Measurements from ENCODE around the gene CHIT1. TPM values are rescaled to one million over a fixed set of nuclear protein-coding genes. Genes with fewer than 3 reads are reported as not detected.
"Not testable (repeated sequence)": the region's sequence is repeated elsewhere in the genome, so short reads cannot be mapped to it uniquely, and the experiment has no call there.

Gene CHIT1
- total RNA-seq, 1 donor from 2014 or later, result 0.52 TPM

GRCh38 chr1:203271962-203272632, 42.6 kb upstream of the CHIT1 start:
- intact Hi-C loops (cut with micrococcal nuclease), result no loop called here
- H3K27me3 Mint-ChIP-seq (ENCODE audit: insufficient read depth), result no peaks in the 10 kb centered on the region
- H3K27ac Mint-ChIP-seq, result no peak overlapping the region
- H3K4me3 Mint-ChIP-seq, result no peak overlapping the region
- H3K4me1 Mint-ChIP-seq (ENCODE audit: low read depth), result peaks cover 46% of the 10 kb centered on the region
- no peak for DNase-seq (ENCODE audit: low spot score)
- no peaks in the 10 kb centered on the region for H3K9me3 Mint-ChIP-seq
- H3K36me3 Mint-ChIP-seq (ENCODE audit: low read depth), result no peaks in the 10 kb centered on the region

DNA sequence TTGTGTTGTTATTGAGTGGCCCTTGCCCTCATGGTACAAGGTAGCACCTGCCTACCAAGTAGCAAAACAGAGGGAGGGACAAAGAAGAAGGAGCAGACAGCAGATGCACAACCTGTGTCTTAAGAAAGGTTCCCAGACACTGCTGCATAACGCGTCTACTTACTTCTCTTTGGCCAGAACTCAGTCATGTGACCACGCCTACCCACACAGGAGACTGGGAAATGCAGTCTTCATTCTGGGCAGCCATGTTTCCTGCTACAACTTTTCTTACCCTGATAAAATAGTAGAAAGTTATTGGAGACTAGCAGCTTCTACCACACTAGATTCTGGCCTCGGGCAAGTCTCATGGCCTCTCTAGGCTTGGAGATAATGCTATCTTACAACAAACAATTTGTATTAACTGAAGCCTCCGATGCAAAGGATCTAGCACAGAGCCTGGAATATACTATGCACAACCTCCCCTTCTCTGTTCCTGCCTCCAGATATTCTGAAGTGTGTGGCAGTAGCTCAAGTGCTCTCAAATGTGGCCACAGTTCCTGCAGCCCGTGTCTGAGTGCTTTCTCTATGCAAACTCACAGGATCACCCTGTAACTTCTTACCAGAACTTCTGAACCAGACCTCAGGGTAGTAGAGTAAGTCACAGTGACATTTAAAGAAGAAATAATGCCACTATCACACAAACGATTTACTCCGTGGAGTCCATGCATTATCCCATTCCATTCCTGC, 41.7 kb upstream of the CHIT1 start:
- peak; percentile 70 for DNase-seq (ENCODE audit: low spot score)
- Mint-ChIP-seq H3K27me3 (ENCODE audit: insufficient read depth) (no peaks in the 10 kb centered on the region), H3K27ac (peak overlapping the region; percentile 16), H3K36me3 (ENCODE audit: low read depth) (no peaks in the 10 kb centered on the region), H3K4me1 (ENCODE audit: low read depth) (peaks cover 41% of the 10 kb centered on the region), H3K4me3 (no peak overlapping the region), H3K9me3 (no peaks in the 10 kb centered on the region)
- intact Hi-C loops (cut with micrococcal nuclease), result no loop called here

DNA sequence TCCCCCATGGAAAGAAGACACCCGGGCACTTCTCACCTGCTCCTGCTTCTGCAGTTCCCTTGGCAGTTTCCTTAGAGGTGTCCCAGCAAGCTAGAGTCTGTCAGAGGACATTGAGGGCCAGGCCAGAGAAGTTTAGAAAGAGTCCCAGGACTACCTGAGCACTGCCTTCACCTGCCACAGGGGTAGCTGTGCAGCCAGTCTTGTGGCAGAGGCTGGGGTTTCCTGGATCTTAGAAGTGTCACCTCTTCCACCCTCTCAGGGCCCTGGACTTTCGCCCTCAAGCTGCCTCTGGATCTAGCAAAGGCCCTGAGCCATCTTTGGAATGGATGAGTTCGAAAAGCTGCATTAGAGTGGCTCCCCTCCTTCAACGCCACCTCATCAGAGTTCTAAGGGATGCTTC, 41.0 kb upstream of the CHIT1 start:
- intact Hi-C loops (cut with micrococcal nuclease), result no loop called here
- H3K27ac Mint-ChIP-seq, result no peak overlapping the region
- H3K4me3 Mint-ChIP-seq, result no peak overlapping the region
- DNase-seq (ENCODE audit: low spot score), result no peak
- H3K27me3 Mint-ChIP-seq (ENCODE audit: insufficient read depth), result peaks cover under 1% of the 10 kb centered on the region
- no peaks in the 10 kb centered on the region for H3K9me3 Mint-ChIP-seq
- H3K36me3 Mint-ChIP-seq (ENCODE audit: low read depth), result no peaks in the 10 kb centered on the region
- peaks cover 37% of the 10 kb centered on the region for H3K4me1 Mint-ChIP-seq (ENCODE audit: low read depth)

- Mint-ChIP-seq H3K27me3 (ENCODE audit: insufficient read depth) (peaks cover 2% of the 10 kb centered on the region), H3K4me3 (no peak overlapping the region), H3K36me3 (ENCODE audit: low read depth) (no peaks in the 10 kb centered on the region), H3K27ac (no peak overlapping the region), H3K9me3 (no peaks in the 10 kb centered on the region), H3K4me1 (ENCODE audit: low read depth) (peaks cover 29% of the 10 kb centered on the region)
- intact Hi-C loops (cut with micrococcal nuclease), result loop anchor here (1.0 to 5.0 kb wide), 3 partner anchors 230 to 433 kb away; partner anchors contain the start of gene ATP2B4
- no peak for DNase-seq (ENCODE audit: low spot score)
Observed at GRCh38 chr1:203269654-203270020, 40.2 kb upstream of the CHIT1 start.

- peak; percentile 48 for DNase-seq (ENCODE audit: low spot score)
Observed at GRCh38 chr1:203268901-203269653, 39.6 kb upstream of the CHIT1 start.

GRCh38 chr1:203267912-203268311, 38.4 kb upstream of the CHIT1 start:
- H3K4me1 Mint-ChIP-seq (ENCODE audit: low read depth), result peaks cover 15% of the 10 kb centered on the region

More at GRCh38 chr1:203268901-203269653, 39.6 kb upstream of the CHIT1 start:
- Mint-ChIP-seq H3K4me1 (ENCODE audit: low read depth) (peaks cover 23% of the 10 kb centered on the region), H3K27me3 (ENCODE audit: insufficient read depth) (peaks cover 2% of the 10 kb centered on the region), H3K27ac (no peak overlapping the region), H3K36me3 (ENCODE audit: low read depth) (no peaks in the 10 kb centered on the region), H3K9me3 (no peaks in the 10 kb centered on the region), H3K4me3 (no peak overlapping the region)
- intact Hi-C loops (cut with micrococcal nuclease), result loop anchor here (1.0 to 5.0 kb wide), 3 partner anchors 230 to 433 kb away; partner anchors contain the start of gene ATP2B4

GRCh38 chr1:203267347-203267846, 37.9 kb upstream of the CHIT1 start:
- Mint-ChIP-seq H3K27me3 (ENCODE audit: insufficient read depth) (peaks cover 6% of the 10 kb centered on the region), H3K9me3 (no peaks in the 10 kb centered on the region), H3K4me1 (ENCODE audit: low read depth) (peaks cover 15% of the 10 kb centered on the region), H3K4me3 (peak overlapping the region; percentile 79), H3K27ac (peak overlapping the region; percentile 19), H3K36me3 (ENCODE audit: low read depth) (no peaks in the 10 kb centered on the region)
- peak; percentile 78 for DNase-seq (ENCODE audit: low spot score)
- intact Hi-C loops (cut with micrococcal nuclease), result loop anchor here (1.0 to 5.0 kb wide), 5 partner anchors 60 to 435 kb away; partner anchors contain the start of gene ATP2B4

More at GRCh38 chr1:203267912-203268311, 38.4 kb upstream of the CHIT1 start:
- H3K27ac Mint-ChIP-seq, result peak overlapping the region; percentile 26
- no peak for DNase-seq (ENCODE audit: low spot score)
- intact Hi-C loops (cut with micrococcal nuclease), result loop anchor here (1.0 to 5.0 kb wide), 5 partner anchors 59 to 434 kb away; partner anchors contain the start of gene ATP2B4
- H3K27me3 Mint-ChIP-seq (ENCODE audit: insufficient read depth), result peaks cover 2% of the 10 kb centered on the region
- H3K9me3 Mint-ChIP-seq, result no peaks in the 10 kb centered on the region
- peak overlapping the region; percentile 79 for H3K4me3 Mint-ChIP-seq
- no peaks in the 10 kb centered on the region for H3K36me3 Mint-ChIP-seq (ENCODE audit: low read depth)

GRCh38 chr1:203266140-203266539, 36.7 kb upstream of the CHIT1 start:
- not testable (repeated sequence) for H3K36me3 Mint-ChIP-seq (ENCODE audit: low read depth); H3K27ac Mint-ChIP-seq; DNase-seq (ENCODE audit: low spot score); H3K4me1 Mint-ChIP-seq (ENCODE audit: low read depth); H3K9me3 Mint-ChIP-seq; H3K4me3 Mint-ChIP-seq
- intact Hi-C loops (cut with micrococcal nuclease), result loop anchor here (5.0 kb wide), 2 partner anchors 361 to 436 kb away; partner anchors contain the start of gene ATP2B4
- peaks cover 16% of the 10 kb centered on the region for H3K27me3 Mint-ChIP-seq (ENCODE audit: insufficient read depth)

GRCh38 chr1:203265541-203265940, 36.1 kb upstream of the CHIT1 start:
- intact Hi-C loops (cut with micrococcal nuclease), result loop anchor here (5.0 kb wide), 2 partner anchors 362 to 437 kb away; partner anchors contain the start of gene ATP2B4
- no peaks in the 10 kb centered on the region for H3K4me1 Mint-ChIP-seq (ENCODE audit: low read depth)
- H3K9me3 Mint-ChIP-seq, result no peaks in the 10 kb centered on the region

DNA sequence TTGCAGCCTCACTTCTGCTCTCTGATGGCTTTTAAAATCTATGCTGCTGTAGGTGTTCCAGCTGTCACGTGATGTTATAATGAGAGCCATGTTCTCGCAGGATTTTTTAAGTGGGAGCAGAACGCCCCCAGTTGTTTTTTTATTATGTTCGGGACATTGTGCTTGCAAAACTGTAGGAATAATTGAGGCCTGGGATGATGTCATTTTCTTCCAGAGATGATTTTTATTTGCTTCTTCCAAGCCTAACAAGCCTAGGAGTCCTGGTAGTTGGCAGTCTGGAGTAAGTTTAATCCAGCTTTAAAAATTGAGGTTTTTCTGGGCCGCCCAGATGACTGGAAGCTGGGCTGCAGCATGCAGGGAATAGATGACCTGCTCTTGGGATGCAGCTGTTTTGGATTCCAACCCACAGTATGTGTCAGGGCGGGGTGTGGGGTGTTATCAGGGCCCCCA, 34.6 kb upstream of the CHIT1 start:
- no peak for DNase-seq (ENCODE audit: low spot score)
- Mint-ChIP-seq H3K27me3 (ENCODE audit: insufficient read depth) (peaks cover 35% of the 10 kb centered on the region), H3K4me3 (no peak overlapping the region), H3K27ac (no peak overlapping the region), H3K4me1 (ENCODE audit: low read depth) (no peaks in the 10 kb centered on the region), H3K36me3 (ENCODE audit: low read depth) (no peaks in the 10 kb centered on the region), H3K9me3 (no peaks in the 10 kb centered on the region)
- intact Hi-C loops (cut with micrococcal nuclease), result no loop called here

More at GRCh38 chr1:203265541-203265940, 36.1 kb upstream of the CHIT1 start:
- Mint-ChIP-seq H3K27ac (no peak overlapping the region), H3K4me3 (no peak overlapping the region), H3K36me3 (ENCODE audit: low read depth) (no peaks in the 10 kb centered on the region), H3K27me3 (ENCODE audit: insufficient read depth) (peaks cover 22% of the 10 kb centered on the region)
- DNase-seq (ENCODE audit: low spot score), result no peak

DNA sequence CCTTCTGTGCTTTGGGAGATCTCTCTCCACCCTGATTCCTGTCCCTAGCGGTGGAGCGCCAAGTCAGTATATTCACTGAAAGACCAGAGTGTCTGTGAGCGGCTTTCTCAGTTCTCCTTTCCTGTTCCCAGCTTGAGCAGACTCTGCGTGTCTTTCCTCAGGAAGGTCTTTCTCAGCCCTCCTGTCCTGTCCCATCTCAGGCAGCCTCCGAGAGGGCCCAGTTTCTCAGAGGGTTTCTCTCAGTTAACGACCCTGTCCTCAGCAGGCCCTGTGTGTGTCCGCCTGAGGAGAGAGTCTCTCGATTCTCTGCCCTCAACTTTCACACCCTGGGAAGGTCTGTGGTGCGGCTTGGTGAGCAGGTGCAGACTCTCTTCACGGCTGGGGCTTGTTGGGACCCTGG, 34.0 kb upstream of the CHIT1 start:
- Mint-ChIP-seq H3K9me3 (no peaks in the 10 kb centered on the region), H3K4me3 (no peak overlapping the region), H3K36me3 (ENCODE audit: low read depth) (no peaks in the 10 kb centered on the region), H3K27ac (no peak overlapping the region), H3K4me1 (ENCODE audit: low read depth) (no peaks in the 10 kb centered on the region), H3K27me3 (ENCODE audit: insufficient read depth) (peaks cover 36% of the 10 kb centered on the region)
- intact Hi-C loops (cut with micrococcal nuclease), result no loop called here
- no peak for DNase-seq (ENCODE audit: low spot score)

DNA sequence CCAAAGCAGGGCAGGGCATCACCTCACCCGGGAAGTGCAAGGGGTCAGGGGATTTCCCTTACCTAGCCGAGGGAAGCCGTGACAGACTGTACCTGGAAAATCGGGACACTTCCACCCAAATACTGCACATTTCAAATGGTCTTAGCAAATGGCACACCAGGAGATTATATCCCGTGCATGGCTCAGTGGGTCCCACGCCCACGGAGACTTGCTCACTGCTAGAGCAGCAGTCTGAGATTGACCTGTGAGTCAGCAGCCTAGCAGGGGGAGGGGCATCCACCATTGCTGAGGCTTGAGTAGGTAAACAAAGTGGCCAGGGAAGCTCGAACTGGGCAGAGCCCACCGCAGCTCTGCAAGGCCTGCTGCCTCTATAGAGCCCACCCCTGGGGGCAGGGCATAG, 27.2 kb upstream of the CHIT1 start:
- DNase-seq (ENCODE audit: low spot score); H3K27ac Mint-ChIP-seq; intact Hi-C loops (cut with micrococcal nuclease); H3K9me3 Mint-ChIP-seq; H3K36me3 Mint-ChIP-seq (ENCODE audit: low read depth); H3K4me1 Mint-ChIP-seq (ENCODE audit: low read depth); H3K4me3 Mint-ChIP-seq: not testable (repeated sequence)
- peaks cover 46% of the 10 kb centered on the region for H3K27me3 Mint-ChIP-seq (ENCODE audit: insufficient read depth)
